RWPE1 (cell line): ENCODE results near the gene FAM184B.
"Not testable (repeated sequence)": the region's sequence is repeated elsewhere in the genome, so short reads cannot be mapped to it uniquely, and the experiment has no call there.

Experiments
- CTCF ChIA-PET: fragments of 350-600 bp; sonication (Branson Sonifier 250); formaldehyde crosslinking; extraction: SDS; loops from one replicate; lab custom pipeline; 2021; lab: Yijun Ruan, JAX
- POLR2A ChIA-PET: fragments of 400-600 bp; formaldehyde crosslinking; extraction: SDS; loops from one replicate; lab custom pipeline; 2020; ENCODE audit warnings: antibody characterized with exemption; ENCODE audit not compliant: low non-redundant PET; lab: Yijun Ruan, JAX
- DNase-seq: peaks from one replicate; pipeline ENCODE4 v3.0.0; 2012; ENCODE audit warnings: low spot score
- H3K27ac ChIP-seq: fragments of 450-650 bp; 2 replicates; pipeline ENCODE4 v1.5.1; 2017
- CTCF ChIP-seq: fragments of 450-650 bp; conservative IDR thresholded peaks from 2 replicates; pipeline ENCODE4 v1.5.1; 2017; ENCODE audit warnings: low read depth, mild to moderate bottlenecking

The FAM184B gene

GRCh38 chr4:17717301-17717700 lies 64.1 kb downstream of the FAM184B start:
- no peak for TF ChIP-seq CTCF
- ChIA-PET POLR2A (no interaction called here), CTCF (no interaction called here)
- H3K27ac ChIP-seq = no peak overlapping the region
- no peak for DNase-seq

GRCh38 chr4:17715511-17715910 lies 65.9 kb downstream of the FAM184B start:
- DNase-seq = no peak
- no peak overlapping the region for H3K27ac ChIP-seq
- no peak for TF ChIP-seq CTCF
- ChIA-PET CTCF (interaction anchor here (0.7 kb wide), 1 partner anchor 28 kb away, joined by 3 read pairs; no protein-coding TSS in a partner anchor), POLR2A (no interaction called here)

GRCh38 chr4:17713779-17714178 lies 67.6 kb downstream of the FAM184B start:
- CTCF ChIA-PET = no interaction called here
- no peak overlapping the region for H3K27ac ChIP-seq
- no peak for DNase-seq
- POLR2A ChIA-PET = no interaction called here
- no peak for TF ChIP-seq CTCF

GRCh38 chr4:17712166-17712565 lies 69.3 kb downstream of the FAM184B start:
- POLR2A ChIA-PET = no interaction called here

GRCh38 chr4:17711206-17711605 lies 70.2 kb downstream of the FAM184B start:
- H3K27ac ChIP-seq, CTCF ChIA-PET, POLR2A ChIA-PET, DNase-seq: not testable (repeated sequence)

More at GRCh38 chr4:17712166-17712565, 69.3 kb downstream of the FAM184B start:
- no peak overlapping the region for H3K27ac ChIP-seq
- no peak for TF ChIP-seq CTCF
- CTCF ChIA-PET = no interaction called here
- DNase-seq = no peak

GRCh38 chr4:17709763-17710068 lies 71.7 kb downstream of the FAM184B start:
- ChIA-PET POLR2A (no interaction called here), CTCF (no interaction called here)
- no peak for DNase-seq
- no peak overlapping the region for H3K27ac ChIP-seq
- TF ChIP-seq CTCF = no peak

GRCh38 chr4:17708992-17709762 lies 72.2 kb downstream of the FAM184B start:
- POLR2A ChIA-PET = no interaction called here
- no peak for TF ChIP-seq CTCF
- no peak for DNase-seq
- H3K27ac ChIP-seq = no peak overlapping the region
- CTCF ChIA-PET = no interaction called here
